Tibial nerve (tissue), 4 donors: ENCODE results near the gene KDM4B.

Experiments
- CTCF ChIP-seq, 5 experiments: fragments of 200-600 bp in 3 of 5; fragments of 450-650 bp in 2 of 5; sonication (generic) in 3 of 5; IDR thresholded peaks; one replicate each; pipeline ENCODE4 v1.5.1; 2016 to 2019; ENCODE audit warnings: antibody characterized with exemption in 5 of 5, mild to moderate bottlenecking in 3 of 5, moderate library complexity in 2 of 5
- EP300 ChIP-seq, 2 donors: sonication (generic); formaldehyde crosslinking; IDR thresholded peaks; one replicate each; pipeline ENCODE4 v1.6.1; 2017; ENCODE audit warnings: antibody characterized with exemption in 2 of 2, mild to moderate bottlenecking in 1 of 2
- POLR2A ChIP-seq, 2 donors: fragments of 450-650 bp; IDR thresholded peaks; one replicate each; pipeline ENCODE4 v1.6.1; 2017; ENCODE audit warnings: antibody characterized with exemption in 2 of 2, mild to moderate bottlenecking in 2 of 2, moderate library complexity in 2 of 2

- no peak for TF ChIP-seq POLR2A (IDR thresholded peaks at IDR 0.05)
- TF ChIP-seq EP300 (IDR thresholded peaks at IDR 0.05), result no peak
- no peak for TF ChIP-seq CTCF (IDR thresholded peaks at IDR 0.05)
Measured at GRCh38 chr19:5150902-5151741, 182.2 kb downstream of the KDM4B start.
